NCI-H1417 (cell line): ENCODE measurements around the gene TMPRSS2.

ENCODE experiments used
- DNase-seq, 3 experiments: peaks; one replicate each; lab custom pipeline; 2025; lab: John Stamatoyannopoulos, UW

TMPRSS2 gene

GRCh38 chr21:41509733-41510132 is 1.8 kb upstream of the TMPRSS2 start:
- DNase-seq, result no peak

GRCh38 chr21:41509145-41509496 is 1.2 kb upstream of the TMPRSS2 start:
- no peak for DNase-seq

GRCh38 chr21:41508415-41509144 is 622 bp upstream of the TMPRSS2 start:
- DNase-seq, result no peak

- DNase-seq, result peak in 2 of 3 experiments; percentile 49 to 59
These were observed 1.1 kb downstream of the TMPRSS2 start for GRCh38 chr21:41506611-41507520.

- DNase-seq, result no peak
These were observed 1.9 kb downstream of the TMPRSS2 start for GRCh38 chr21:41506005-41506594.

- DNase-seq, result no peak
These were observed 3.9 kb downstream of the TMPRSS2 start for GRCh38 chr21:41504030-41504429.

- no peak for DNase-seq
These were observed 4.6 kb downstream of the TMPRSS2 start for GRCh38 chr21:41503331-41503730.

GRCh38 chr21:41501919-41502318 is 6.0 kb downstream of the TMPRSS2 start:
- DNase-seq, result peak in 2 of 3 experiments; percentile 22 to 37

- no peak for DNase-seq
These were observed 7.0 kb downstream of the TMPRSS2 start for GRCh38 chr21:41500931-41501381.

- no peak for DNase-seq
These were observed 7.6 kb downstream of the TMPRSS2 start for GRCh38 chr21:41500363-41500762.

GRCh38 chr21:41499920-41500319 is 8.0 kb downstream of the TMPRSS2 start:
- no peak for DNase-seq

- no peak for DNase-seq
These were observed 10.2 kb downstream of the TMPRSS2 start for GRCh38 chr21:41497788-41498187.

GRCh38 chr21:41497008-41497407 is 10.9 kb downstream of the TMPRSS2 start:
- no peak for DNase-seq

- no peak for DNase-seq
These were observed 13.7 kb downstream of the TMPRSS2 start for GRCh38 chr21:41494242-41494641.

GRCh38 chr21:41491412-41491811 is 16.5 kb downstream of the TMPRSS2 start:
- no peak for DNase-seq

GRCh38 chr21:41490330-41490729 is 17.6 kb downstream of the TMPRSS2 start:
- DNase-seq, result no peak

- DNase-seq, result no peak
These were observed 18.6 kb downstream of the TMPRSS2 start for GRCh38 chr21:41489329-41489728.

GRCh38 chr21:41488080-41488479 is 19.9 kb downstream of the TMPRSS2 start:
- no peak for DNase-seq

GRCh38 chr21:41487082-41487481 is 20.9 kb downstream of the TMPRSS2 start:
- peak in 1 of 3 experiments; percentile 48 for DNase-seq

GRCh38 chr21:41483973-41484372 is 24.0 kb downstream of the TMPRSS2 start:
- no peak for DNase-seq

- DNase-seq, result no peak
These were observed 24.5 kb downstream of the TMPRSS2 start for GRCh38 chr21:41483415-41483814.

- DNase-seq, result no peak
These were observed 25.0 kb downstream of the TMPRSS2 start for GRCh38 chr21:41482980-41483379.

- DNase-seq, result peak in 2 of 3 experiments; percentile 20 to 74
These were observed 25.7 kb downstream of the TMPRSS2 start for GRCh38 chr21:41482301-41482700.
